GM10847 (cell line): ENCODE measurements around the gene NCBP3.

ENCODE experiments used
- POLR2A ChIP-seq: IDR thresholded peaks from 2 replicates; pipeline ENCODE4 v1.6.1; 2011; ENCODE audit not compliant: insufficient read length; ENCODE audit errors: extremely low read depth

The NCBP3 gene

GRCh38 chr17:3864534-3864933 lies 18.5 kb upstream of the NCBP3 start:
- TF ChIP-seq POLR2A, result no peak

- TF ChIP-seq POLR2A, result no peak
Observed at GRCh38 chr17:3861761-3862681, 16.0 kb upstream of the NCBP3 start.

- no peak for TF ChIP-seq POLR2A
Observed at GRCh38 chr17:3860939-3861700, 15.1 kb upstream of the NCBP3 start.

- no peak for TF ChIP-seq POLR2A
Observed at GRCh38 chr17:3859940-3860339, 13.9 kb upstream of the NCBP3 start.

GRCh38 chr17:3857261-3858105 lies 11.4 kb upstream of the NCBP3 start:
- TF ChIP-seq POLR2A, result no peak

GRCh38 chr17:3852561-3852960 lies 6.5 kb upstream of the NCBP3 start:
- TF ChIP-seq POLR2A, result no peak

- no peak for TF ChIP-seq POLR2A
Observed at GRCh38 chr17:3851461-3852100, 5.5 kb upstream of the NCBP3 start.

- TF ChIP-seq POLR2A, result no peak
Observed at GRCh38 chr17:3848229-3848835, 2.3 kb upstream of the NCBP3 start.

- no peak for TF ChIP-seq POLR2A
Observed at GRCh38 chr17:3847165-3847670, 1.2 kb upstream of the NCBP3 start.

GRCh38 chr17:3846437-3847164 lies 555 bp upstream of the NCBP3 start:
- TF ChIP-seq POLR2A, result no peak

- no peak for TF ChIP-seq POLR2A
Observed at GRCh38 chr17:3845291-3845620, 790 bp downstream of the NCBP3 start.

GRCh38 chr17:3843935-3844516 lies 2.0 kb downstream of the NCBP3 start:
- TF ChIP-seq POLR2A, result no peak

GRCh38 chr17:3838206-3838605 lies 7.8 kb downstream of the NCBP3 start:
- no peak for TF ChIP-seq POLR2A
